ENCODE results near the gene SREBF2. TPM values are rescaled to one million over a fixed set of nuclear protein-coding genes. Genes with fewer than 3 reads are reported as not detected.

Gene SREBF2
- total RNA-seq, 1 experiment from 2014 or later: 40.0 TPM

DNA sequence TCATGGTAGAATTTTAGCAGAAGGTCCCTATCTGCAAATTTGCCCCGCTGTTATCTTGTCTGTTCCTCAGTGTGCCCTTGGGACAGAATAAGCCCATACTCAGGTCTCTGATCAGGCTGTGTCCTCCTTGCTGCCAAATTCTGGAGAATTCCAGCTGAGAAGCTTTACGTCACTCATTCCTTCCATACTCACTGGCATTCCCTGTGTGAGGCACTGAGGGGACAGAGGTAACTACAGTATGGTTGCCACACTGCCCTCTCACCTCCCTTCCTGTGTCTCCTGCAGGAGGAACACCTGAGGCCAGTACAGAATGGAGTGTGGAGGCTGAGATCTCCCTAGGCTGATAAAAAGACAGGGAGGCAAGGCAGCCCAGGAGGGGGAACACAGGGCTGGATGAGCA lies 50.5 kb downstream of the SREBF2 start:
- Histone ChIP-seq H3F3A (ENCODE audit: low read length, unreplicated experiment) (no peaks in the 10 kb centered on the region), H3K4me1 (ENCODE audit: insufficient read depth, low read length) (no peaks in the 10 kb centered on the region), H3K9ac (ENCODE audit: low read length) (no peak overlapping the region), H3K9me2 (replicated peaks; ENCODE audit: low read length) (no peaks in the 10 kb centered on the region), H3K79me2 (ENCODE audit: low read length) (no peaks in the 10 kb centered on the region), H3K36me3 (ENCODE audit: low read depth, low read length) (peaks cover 38% of the 10 kb centered on the region), H4K20me1 (ENCODE audit: low read length) (no peaks in the 10 kb centered on the region), H3K4me3 (ENCODE audit: low read length) (no peak overlapping the region), H3K27me3 (ENCODE audit: low read length) (no peaks in the 10 kb centered on the region), H3K27ac (ENCODE audit: low read length) (no peak overlapping the region), H3K4me2 (ENCODE audit: low read length) (no peak overlapping the region), H3K9me3 (ENCODE audit: low read length) (no peaks in the 10 kb centered on the region), H2AFZ (ENCODE audit: low read length) (no peak overlapping the region)
- TF ChIP-seq, protein P1, sequence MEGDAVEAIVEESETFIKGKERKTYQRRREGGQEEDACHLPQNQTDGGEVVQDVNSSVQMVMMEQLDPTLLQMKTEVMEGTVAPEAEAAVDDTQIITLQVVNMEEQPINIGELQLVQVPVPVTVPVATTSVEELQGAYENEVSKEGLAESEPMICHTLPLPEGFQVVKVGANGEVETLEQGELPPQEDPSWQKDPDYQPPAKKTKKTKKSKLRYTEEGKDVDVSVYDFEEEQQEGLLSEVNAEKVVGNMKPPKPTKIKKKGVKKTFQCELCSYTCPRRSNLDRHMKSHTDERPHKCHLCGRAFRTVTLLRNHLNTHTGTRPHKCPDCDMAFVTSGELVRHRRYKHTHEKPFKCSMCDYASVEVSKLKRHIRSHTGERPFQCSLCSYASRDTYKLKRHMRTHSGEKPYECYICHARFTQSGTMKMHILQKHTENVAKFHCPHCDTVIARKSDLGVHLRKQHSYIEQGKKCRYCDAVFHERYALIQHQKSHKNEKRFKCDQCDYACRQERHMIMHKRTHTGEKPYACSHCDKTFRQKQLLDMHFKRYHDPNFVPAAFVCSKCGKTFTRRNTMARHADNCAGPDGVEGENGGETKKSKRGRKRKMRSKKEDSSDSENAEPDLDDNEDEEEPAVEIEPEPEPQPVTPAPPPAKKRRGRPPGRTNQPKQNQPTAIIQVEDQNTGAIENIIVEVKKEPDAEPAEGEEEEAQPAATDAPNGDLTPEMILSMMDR (conservative IDR thresholded peaks at IDR 0.05; ENCODE audit: low read depth, low read length): no peak
- no peak for TF ChIP-seq EZH2 (IDR thresholded peaks at IDR 0.05; ENCODE audit: low read length, unreplicated experiment)
- no peak for TF ChIP-seq EZH2phosphoT487 (IDR thresholded peaks at IDR 0.05; ENCODE audit: borderline replicate concordance, low read length)
- BruUV-seq (replicated peaks): no TSS peak
- CTCF ChIA-PET: no interaction called here
- POLR2A ChIA-PET (ENCODE audit: unreplicated experiment): no interaction called here
- ATAC-seq (no peak), DNase-seq (no peak)
- intact Hi-C loops (cut with micrococcal nuclease): no loop called here

DNA sequence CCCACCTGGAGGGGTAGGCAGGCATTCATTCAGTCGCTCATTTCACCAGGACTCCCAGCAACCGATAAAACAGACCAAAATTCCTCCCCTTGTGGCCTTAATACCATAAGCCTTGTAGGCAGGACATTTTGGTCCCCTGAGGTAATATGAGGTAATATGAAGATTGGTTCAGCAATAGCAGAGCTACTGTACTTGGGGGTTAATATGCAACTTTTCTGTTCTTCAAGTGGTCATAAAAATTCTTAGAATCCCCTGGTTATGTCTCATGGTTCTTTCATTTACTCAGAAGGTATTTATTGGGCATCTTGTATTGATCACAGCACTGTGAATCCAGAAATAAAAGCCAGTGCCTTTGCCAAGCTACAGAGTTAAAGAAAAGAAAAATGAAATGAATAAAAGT lies 52.2 kb downstream of the SREBF2 start:
- intact Hi-C loops (cut with micrococcal nuclease): no loop called here
- Histone ChIP-seq H3K27me3 (ENCODE audit: low read length) (no peaks in the 10 kb centered on the region), H3K79me2 (ENCODE audit: low read length) (no peaks in the 10 kb centered on the region), H3K27ac (ENCODE audit: low read length) (no peak overlapping the region), H3K9ac (ENCODE audit: low read length) (no peak overlapping the region), H3K9me3 (ENCODE audit: low read length) (no peaks in the 10 kb centered on the region), H4K20me1 (ENCODE audit: low read length) (no peaks in the 10 kb centered on the region), H3K4me2 (ENCODE audit: low read length) (no peak overlapping the region), H3K36me3 (ENCODE audit: low read depth, low read length) (peaks cover 38% of the 10 kb centered on the region), H2AFZ (ENCODE audit: low read length) (no peak overlapping the region), H3K4me3 (ENCODE audit: low read length) (no peak overlapping the region), H3F3A (ENCODE audit: low read length, unreplicated experiment) (no peaks in the 10 kb centered on the region), H3K4me1 (ENCODE audit: insufficient read depth, low read length) (no peaks in the 10 kb centered on the region), H3K9me2 (replicated peaks; ENCODE audit: low read length) (no peaks in the 10 kb centered on the region)
- TF ChIP-seq EZH2 (IDR thresholded peaks at IDR 0.05; ENCODE audit: low read length, unreplicated experiment) (no peak), EZH2phosphoT487 (IDR thresholded peaks at IDR 0.05; ENCODE audit: borderline replicate concordance, low read length) (no peak)
- TF ChIP-seq, protein P1 (conservative IDR thresholded peaks at IDR 0.05; ENCODE audit: low read depth, low read length): no peak
- ATAC-seq (no peak), DNase-seq (no peak)
- ChIA-PET CTCF (no interaction called here), POLR2A (ENCODE audit: unreplicated experiment) (no interaction called here)
- no TSS peak for BruUV-seq (replicated peaks)

DNA sequence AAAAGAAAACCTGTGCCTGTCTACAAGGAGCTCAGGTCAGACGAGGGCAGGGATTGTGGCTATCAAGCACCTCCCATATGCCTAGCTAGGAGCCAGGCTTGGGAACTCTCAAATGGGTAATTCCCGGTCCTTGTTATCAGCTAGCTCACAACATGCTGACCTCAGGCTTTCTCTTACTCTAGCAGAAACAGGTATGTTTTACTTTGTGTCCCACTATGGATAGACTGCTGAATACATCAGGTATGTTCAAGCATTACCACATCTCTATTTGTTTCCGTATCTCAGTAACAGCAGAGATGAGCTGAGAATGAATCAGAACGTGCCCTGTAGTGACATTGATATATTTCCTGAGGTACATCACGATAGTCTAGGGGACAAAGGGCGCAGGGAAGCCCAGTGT lies 52.6 kb downstream of the SREBF2 start:
- H3K4me3 ChIP-seq (ENCODE audit: low read length): no peak overlapping the region
- ChIA-PET CTCF (no interaction called here), POLR2A (ENCODE audit: unreplicated experiment) (no interaction called here)
- H3K79me2 ChIP-seq (ENCODE audit: low read length): no peaks in the 10 kb centered on the region
- H3K9me3 ChIP-seq (ENCODE audit: low read length): no peaks in the 10 kb centered on the region
- H3K27me3 ChIP-seq (ENCODE audit: low read length): no peaks in the 10 kb centered on the region
- intact Hi-C loops (cut with micrococcal nuclease): no loop called here
- DNase-seq (no peak), ATAC-seq (no peak)
- H3K36me3 ChIP-seq (ENCODE audit: low read depth, low read length): peaks cover 38% of the 10 kb centered on the region
- H3K9ac ChIP-seq (ENCODE audit: low read length): no peak overlapping the region
- TF ChIP-seq EZH2phosphoT487 (IDR thresholded peaks at IDR 0.05; ENCODE audit: borderline replicate concordance, low read length): no peak
- no peak for TF ChIP-seq EZH2 (IDR thresholded peaks at IDR 0.05; ENCODE audit: low read length, unreplicated experiment)
- TF ChIP-seq, protein P1 (conservative IDR thresholded peaks at IDR 0.05; ENCODE audit: low read depth, low read length): no peak
- no peaks in the 10 kb centered on the region for H4K20me1 ChIP-seq (ENCODE audit: low read length)
- H3K27ac ChIP-seq (ENCODE audit: low read length): no peak overlapping the region
- no peak overlapping the region for H2AFZ ChIP-seq (ENCODE audit: low read length)
- H3K9me2 ChIP-seq (replicated peaks; ENCODE audit: low read length): no peaks in the 10 kb centered on the region
- no peaks in the 10 kb centered on the region for H3K4me1 ChIP-seq (ENCODE audit: insufficient read depth, low read length)
- H3K4me2 ChIP-seq (ENCODE audit: low read length): no peak overlapping the region
- no peaks in the 10 kb centered on the region for H3F3A ChIP-seq (ENCODE audit: low read length, unreplicated experiment)
- no TSS peak for BruUV-seq (replicated peaks)

All from PC-3 (cell line).